RPMI7951 (cell line): ENCODE data around the gene IL12RB2. TPM values are rescaled to one million over a fixed set of nuclear protein-coding genes. Genes with fewer than 3 reads are reported as not detected.
"Not testable (repeated sequence)": the region's sequence is repeated elsewhere in the genome, so short reads cannot be mapped to it uniquely, and the experiment has no call there.

Source experiments
- DNase-seq: peaks from one replicate; pipeline ENCODE4 v3.0.0-alpha.2; 2012; ENCODE audit warnings: low read depth
- total RNA-seq: library from RNA; depleted of rRNA; stranded (reverse); fragments of >200 nt; shearing (Covaris generic); gene quantifications from 2 replicates; pipeline ENCODE4 v1.2.3, GENCODE V29; 2014; rRNA removed

IL12RB2 gene
- total RNA-seq, 1 experiment from 2014 or later, result not detected

DNA sequence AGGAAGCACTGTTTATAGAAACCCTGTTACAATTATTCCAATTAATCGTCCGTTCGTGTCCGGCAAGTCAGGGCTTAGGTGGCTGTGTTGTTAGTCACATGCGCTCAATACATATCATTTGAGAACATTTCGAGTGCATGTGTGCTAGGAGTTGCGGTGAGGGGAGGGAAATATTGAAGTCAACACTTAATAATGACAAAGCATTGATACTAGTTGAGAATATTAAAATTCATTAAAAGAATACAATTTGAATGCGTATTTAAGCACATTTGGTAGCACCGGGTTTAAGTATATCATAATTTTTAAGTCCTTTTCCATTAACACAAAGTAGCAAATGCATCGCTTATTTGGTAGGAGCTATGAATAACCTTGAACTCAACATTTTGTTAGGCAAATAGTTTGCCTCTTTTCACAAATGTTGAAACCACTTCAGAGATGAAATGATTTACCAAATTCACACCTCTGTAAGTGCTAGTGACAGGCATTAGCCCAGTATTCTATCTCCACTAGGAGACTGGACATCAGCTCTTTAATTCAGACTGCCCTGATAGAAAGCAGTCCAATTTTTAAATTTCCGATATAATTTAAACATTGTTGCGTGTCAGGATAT lies 123.6 kb downstream of the IL12RB2 start:
- DNase-seq, result no peak

DNA sequence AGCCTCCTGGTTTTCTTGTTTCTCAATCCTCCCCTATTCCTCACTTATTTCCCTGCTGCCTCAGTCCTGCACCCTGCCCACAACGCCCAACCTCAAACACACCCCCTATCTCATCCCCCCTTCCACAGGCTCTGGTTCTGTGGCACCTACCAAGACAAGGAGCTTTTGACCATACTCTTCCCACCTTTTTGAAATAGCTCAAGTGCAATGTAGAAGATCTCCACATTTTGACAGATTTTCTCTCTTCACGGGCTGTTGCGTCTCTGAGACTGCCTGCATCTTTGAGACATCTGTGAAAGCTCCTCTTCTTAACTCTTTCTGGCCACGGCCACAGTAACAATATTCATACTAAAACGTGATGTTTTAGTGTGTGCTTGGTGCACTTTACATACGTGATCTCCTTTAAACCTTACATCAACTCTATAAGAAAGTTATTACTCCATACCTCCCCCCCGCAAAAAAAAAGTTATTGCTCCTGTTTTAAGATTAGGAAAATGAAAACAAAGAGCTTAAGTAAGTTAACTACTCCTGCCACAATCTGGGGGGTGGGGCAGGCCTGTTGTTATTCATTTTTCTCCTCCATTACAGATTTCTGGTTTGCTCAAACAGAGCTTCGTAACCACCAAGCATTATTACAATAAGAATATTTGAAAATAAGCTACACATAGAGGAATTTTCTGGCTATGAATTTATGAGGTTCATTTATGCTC lies 124.4 kb downstream of the IL12RB2 start:
- no peak for DNase-seq

DNA sequence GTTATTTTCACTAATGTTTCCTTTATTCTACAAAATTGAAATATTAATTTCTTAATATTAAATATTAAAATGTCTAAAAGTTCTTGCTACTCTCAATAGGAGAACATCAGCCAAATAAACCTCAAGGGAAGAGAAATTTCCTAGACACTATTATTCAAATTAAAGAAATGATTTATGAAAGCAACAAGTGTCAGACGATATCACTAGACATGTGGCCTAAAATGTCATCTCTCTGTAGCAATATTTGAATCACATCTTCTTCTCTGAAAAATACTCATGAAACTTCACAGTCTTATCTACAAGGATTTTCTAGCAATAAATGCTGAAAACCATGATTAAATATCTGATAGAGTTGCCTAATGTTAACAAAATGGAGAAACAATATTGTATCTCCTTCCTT lies 125.1 kb downstream of the IL12RB2 start:
- DNase-seq, result no peak

DNA sequence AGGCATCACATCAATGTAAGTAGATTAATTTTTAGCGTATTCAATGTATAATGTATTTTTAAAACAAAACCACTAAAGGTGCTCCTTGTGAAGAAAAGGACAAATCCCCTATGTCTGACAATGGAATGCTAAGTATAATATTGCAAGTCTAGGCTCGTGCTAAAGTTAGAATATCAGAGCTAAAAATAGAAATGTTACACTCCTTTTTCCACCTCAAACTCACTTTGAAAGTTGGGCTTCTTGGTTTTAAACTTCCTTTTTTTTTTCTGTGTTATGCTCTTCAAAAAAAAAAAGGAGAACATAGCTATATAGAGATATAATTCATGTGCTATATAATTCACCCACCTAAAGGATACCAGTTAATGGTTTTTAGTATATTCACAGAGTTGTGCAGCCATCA lies 126.2 kb downstream of the IL12RB2 start:
- no peak for DNase-seq

DNA sequence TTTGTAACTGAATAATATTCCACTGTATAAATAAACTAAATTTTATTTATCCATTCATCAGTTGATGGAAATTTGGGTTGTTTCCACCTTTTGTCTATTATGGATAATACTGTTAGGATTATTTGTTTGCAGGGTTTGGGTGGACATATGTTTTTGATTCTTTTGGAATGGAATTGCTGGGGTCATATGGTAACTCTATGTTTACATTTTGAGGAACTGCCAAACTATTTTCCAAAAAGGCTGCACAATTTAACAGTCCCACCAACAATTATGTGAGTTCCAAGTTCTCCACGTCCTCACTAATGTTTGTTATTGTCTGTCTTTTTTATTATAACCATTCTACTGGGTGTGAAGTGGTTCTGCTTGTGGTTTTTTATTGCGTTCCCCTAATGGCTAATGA lies 126.8 kb downstream of the IL12RB2 start:
- no peak for DNase-seq

DNA sequence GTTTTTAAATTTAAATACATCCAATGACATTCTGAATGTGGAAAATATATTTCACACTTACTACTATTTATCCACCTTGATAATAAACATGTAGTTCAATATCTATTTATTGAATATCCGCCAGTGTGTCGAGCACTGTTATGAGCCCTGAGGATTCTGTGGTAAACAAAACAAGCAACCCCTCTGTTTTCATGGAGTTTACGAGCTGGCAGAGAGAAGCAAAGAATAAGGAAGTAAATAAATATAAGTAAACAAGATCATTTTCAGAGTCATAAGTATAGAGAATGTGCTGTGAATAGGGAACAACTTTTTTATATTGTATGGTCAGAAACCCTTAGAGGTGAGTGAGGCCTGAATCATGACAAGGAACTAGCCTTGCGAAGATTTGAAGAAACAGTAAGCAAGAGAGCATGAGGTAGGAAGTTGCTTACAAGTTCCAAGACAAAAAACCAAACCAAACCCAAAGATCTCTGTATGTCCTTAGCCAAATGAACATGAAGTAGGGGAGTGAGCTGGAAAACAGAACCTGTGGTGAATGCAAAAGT lies 128.9 kb downstream of the IL12RB2 start:
- no peak for DNase-seq

DNA sequence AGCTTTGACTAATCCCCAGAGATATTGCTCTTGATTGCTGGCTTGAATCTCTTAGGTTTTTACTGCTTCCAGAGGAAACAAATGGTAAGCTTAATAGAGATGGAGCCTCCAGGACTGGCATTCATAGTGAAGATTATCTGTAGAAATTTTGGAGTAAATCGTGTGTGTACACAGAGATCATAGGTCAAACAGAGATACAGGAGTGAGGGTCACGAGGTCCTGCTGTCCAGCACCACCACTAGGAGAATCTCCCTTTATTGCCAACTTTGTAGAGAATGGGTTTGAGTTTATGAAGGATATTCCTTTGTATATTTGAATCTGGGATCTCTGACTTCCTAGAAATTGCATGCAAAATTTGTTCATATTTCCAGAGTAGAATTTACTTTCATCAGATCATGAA lies 130.3 kb downstream of the IL12RB2 start:
- no peak for DNase-seq

DNA sequence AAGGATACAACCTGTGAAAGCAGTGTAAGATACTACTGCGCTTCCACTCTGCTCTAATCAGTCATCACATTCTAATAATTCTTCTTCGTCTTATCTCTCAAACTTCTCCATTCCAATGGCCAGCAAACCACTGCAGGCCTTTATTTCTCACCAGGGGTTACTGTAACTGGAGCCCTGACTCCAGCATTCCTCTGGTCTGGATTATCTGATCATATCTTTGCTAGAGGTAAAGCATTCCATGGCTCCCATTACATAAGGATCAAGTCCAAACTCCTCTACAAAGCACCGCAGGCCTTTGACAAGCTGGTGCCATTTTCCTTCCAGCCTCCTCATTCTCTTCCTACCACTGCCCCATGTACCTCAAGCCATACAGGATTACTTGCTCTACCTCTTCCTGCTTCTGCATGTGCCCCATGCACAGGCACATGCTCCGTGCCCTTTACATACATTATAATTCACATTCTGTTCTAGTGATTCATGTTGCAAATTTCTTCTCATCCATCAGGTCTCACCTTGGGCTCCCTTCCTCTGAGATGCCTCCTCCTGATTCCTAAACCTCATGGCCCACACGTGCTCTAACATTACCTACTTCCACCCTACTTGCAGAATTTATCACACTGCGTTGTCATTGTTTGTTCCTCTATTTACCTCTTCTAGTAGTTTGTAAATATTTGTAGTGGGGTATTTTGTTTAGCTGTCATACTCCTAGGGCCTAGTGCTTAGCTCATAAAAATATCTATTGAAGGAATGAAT lies 131.8 kb downstream of the IL12RB2 start:
- no peak for DNase-seq

DNA sequence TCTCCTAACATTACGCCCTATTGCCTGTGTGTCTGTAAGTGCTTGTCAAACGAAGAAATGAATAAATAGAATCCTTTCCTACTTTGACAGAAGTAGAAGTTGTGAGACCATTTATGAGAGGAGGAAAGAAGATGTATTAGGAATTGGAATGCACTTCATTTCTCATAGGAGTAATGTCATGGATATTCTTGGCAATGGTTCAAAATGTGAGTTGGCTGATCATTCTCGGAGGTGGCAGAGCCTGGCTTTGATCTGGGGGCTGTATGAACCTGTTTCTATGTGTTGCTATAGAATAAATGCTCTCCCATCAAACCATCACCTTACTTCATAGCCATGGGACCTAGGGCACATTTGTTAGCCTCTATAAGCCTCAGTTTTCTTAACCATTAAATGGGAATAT lies 132.7 kb downstream of the IL12RB2 start:
- DNase-seq, result no peak

DNA sequence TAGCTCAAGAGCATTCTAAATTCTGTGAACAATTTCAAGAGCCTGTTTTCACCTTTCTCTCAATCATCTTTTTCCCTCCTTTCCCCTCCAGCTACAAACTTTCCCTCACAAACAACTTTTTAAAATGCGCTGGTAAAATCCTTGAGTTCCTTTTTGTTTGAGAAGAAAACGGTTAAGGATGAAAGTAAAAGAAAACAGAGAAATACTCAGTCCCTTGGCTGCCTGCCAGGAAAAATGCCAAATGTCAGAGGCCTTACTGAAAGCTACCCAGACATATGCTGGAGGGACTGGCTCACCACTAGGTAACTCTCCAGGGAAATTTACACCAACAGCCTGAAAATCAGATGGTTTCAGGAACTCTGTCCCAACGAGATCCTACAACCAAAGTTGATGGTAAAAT lies 133.5 kb downstream of the IL12RB2 start:
- DNase-seq, result peak; percentile 76

DNA sequence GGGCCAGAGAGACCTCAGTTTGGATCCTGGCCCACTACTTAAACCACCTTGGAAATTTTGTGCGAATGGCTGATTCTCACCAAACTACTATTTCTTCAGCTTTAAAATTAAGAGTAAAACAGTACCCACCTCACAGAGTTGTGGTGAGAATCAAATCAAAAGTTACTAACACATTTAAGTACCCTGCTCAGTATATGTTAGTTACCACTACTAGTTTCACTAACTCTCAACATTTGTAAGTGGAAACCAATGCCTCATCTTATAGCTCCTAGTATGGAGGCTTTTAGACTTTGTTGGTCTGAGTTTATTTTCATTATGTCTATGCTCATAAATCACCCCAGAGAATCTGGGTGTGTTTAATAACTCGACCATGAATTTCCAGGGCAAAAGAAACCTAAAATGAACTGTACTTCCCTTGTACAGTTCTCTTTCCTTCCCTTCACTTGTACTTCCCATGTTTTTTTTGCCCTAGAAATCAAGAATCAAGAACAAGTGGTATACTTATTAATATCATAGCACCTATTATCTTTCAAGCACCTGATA lies 134.1 kb downstream of the IL12RB2 start:
- no peak for DNase-seq

DNA sequence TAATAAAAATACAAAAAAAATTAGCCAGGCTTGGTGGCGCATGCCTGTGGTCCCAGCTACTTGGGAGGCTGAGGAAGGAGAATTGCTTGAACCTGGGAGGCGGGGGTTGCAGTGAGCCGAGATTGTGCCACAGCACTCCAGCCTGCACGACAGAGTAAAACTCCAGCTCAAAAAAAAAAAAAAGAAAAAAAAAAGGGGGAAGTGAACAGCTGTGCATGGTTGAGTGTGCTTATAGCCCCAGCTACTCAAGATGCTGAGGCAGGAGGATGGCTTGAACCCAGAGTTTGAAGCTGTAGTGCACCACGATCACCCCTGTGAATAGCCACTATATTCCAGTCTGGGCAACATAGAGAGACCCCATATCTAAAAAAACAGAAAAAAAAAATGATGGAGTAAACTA lies 138.3 kb downstream of the IL12RB2 start:
- not testable (repeated sequence) for DNase-seq

Other genes starting within 250 kb of the IL12RB2 start
- gene C1orf141, start 172.9 kb upstream of the IL12RB2 start, total RNA-seq, result not detected in 2 replicates
- gene IL23R, start 141.4 kb upstream of the IL12RB2 start, total RNA-seq, result not detected in 2 replicates
- 246 and 260 TPM in 2 replicates for gene SERBP1, start 122.5 kb downstream of the IL12RB2 start, total RNA-seq